GM12878 (cell line): Measurements from ENCODE around the gene CLEC5A. TPM values are rescaled to one million over a fixed set of nuclear protein-coding genes. Genes with fewer than 3 reads are reported as not detected.

ENCODE experiments used
- ATAC-seq: fragments of 200-7000 bp; cut with Tn5 transposase; 3 replicates; pipeline ENCODE4 v1.9.1; 2020; ENCODE audit warnings: mild to moderate bottlenecking, moderate library complexity
- BruUV-seq: library from RNA; stranded (reverse); fragments of 400-500 nt; replicated peaks from 2 replicates; lab custom pipeline; 2021; lab: Mats Ljungman, UMichigan
- CTCF ChIA-PET: fragments of 300-600 bp; sonication (Branson Sonifier 250); formaldehyde crosslinking; extraction: SDS; loops from one replicate; lab custom pipeline; 2021; ENCODE audit warnings: inconsistent platforms; lab: Yijun Ruan, JAX
- POLR2A ChIA-PET: fragments of 350-600 bp; formaldehyde crosslinking; extraction: SDS; loops from one replicate; lab custom pipeline; 2021; ENCODE audit warnings: inconsistent platforms; lab: Charles Lee
- RAD21 ChIA-PET: fragments of 300-600 bp; sonication (Branson Sonifier 250); formaldehyde crosslinking; loops from one replicate; lab custom pipeline; 2023; ENCODE audit warnings: antibody characterized with exemption; ENCODE audit not compliant: unreplicated experiment; lab: Charles Lee
- SMC1A ChIA-PET: fragments of 300-600 bp; sonication (Branson Sonifier 250); formaldehyde crosslinking; loops from one replicate; lab custom pipeline; 2023; ENCODE audit not compliant: unreplicated experiment, uncharacterized antibody; lab: Charles Lee
- DNase-seq: peaks from one replicate; pipeline ENCODE4 v3.0.0-alpha.2; 2011; ENCODE audit warnings: low read depth, low spot score
- FAIRE-seq: peaks from 3 replicates; lab custom pipeline; 2011; peaks lifted over from hg19 to GRCh38; lab: Jason Lieb, UNC
- H2AFZ ChIP-seq: 2 replicates; pipeline ENCODE4 v1.6.0; 2011; ENCODE audit warnings: low read depth, low read length, control low read depth; ENCODE audit not compliant: control insufficient read depth
- H3K27ac ChIP-seq: 2 replicates; pipeline ENCODE4 v1.5.1; 2011; ENCODE audit warnings: control low read depth; ENCODE audit not compliant: control insufficient read depth, insufficient read depth
- H3K27me3 ChIP-seq, 2 experiments: replicated peaks in 1 of 2; 2 replicates each; pipeline versions ENCODE4 v1.6.0 to v1.6.1; 2011; ENCODE audit warnings: low read length in 1 of 2; ENCODE audit not compliant: control insufficient read depth in 2 of 2, insufficient read depth in 2 of 2
- H3K36me3 ChIP-seq, 2 experiments: 2 replicates each; pipeline ENCODE4 v1.5.1; 2011; ENCODE audit warnings: low read length in 1 of 2; ENCODE audit not compliant: control insufficient read depth in 2 of 2, insufficient read depth in 2 of 2
- H3K4me1 ChIP-seq: 2 replicates; pipeline ENCODE4 v1.6.1; 2011; ENCODE audit warnings: mild to moderate bottlenecking, low read length, moderate library complexity, mixed read lengths; ENCODE audit not compliant: control insufficient read depth, insufficient read depth
- H3K4me2 ChIP-seq: 2 replicates; pipeline ENCODE4 v1.6.0; 2011; ENCODE audit warnings: control low read depth; ENCODE audit not compliant: control insufficient read depth, insufficient read depth
- H3K4me3 ChIP-seq: fragments of 200-600 bp; sonication (generic); 2 replicates; pipeline ENCODE4 v1.5.1; 2016
- H3K79me2 ChIP-seq: 2 replicates; pipeline ENCODE4 v1.6.0; 2011; ENCODE audit warnings: low read length; ENCODE audit not compliant: control insufficient read depth, insufficient read depth
- H3K9ac ChIP-seq: 2 replicates; pipeline ENCODE4 v1.8.0; 2011; ENCODE audit warnings: low read length, control low read depth, mixed read lengths; ENCODE audit not compliant: control insufficient read depth, insufficient read depth
- H3K9me3 ChIP-seq: replicated peaks from 3 replicates; pipeline ENCODE4 v1.5.1; 2011; ENCODE audit warnings: mild to moderate bottlenecking, low read length; ENCODE audit not compliant: control insufficient read depth, insufficient read depth
- H4K20me1 ChIP-seq: 2 replicates; pipeline ENCODE4 v1.6.0; 2011; ENCODE audit not compliant: control insufficient read depth, insufficient read depth
- BMI1 ChIP-seq: fragments of 450-650 bp; IDR thresholded peaks from 2 replicates; pipeline ENCODE4 v1.6.1; 2016; ENCODE audit warnings: mild to moderate bottlenecking, moderate library complexity, borderline replicate concordance
- CBX3 ChIP-seq: fragments of 200-600 bp; sonication (generic); IDR thresholded peaks from 2 replicates; pipeline ENCODE4 v1.6.1; 2016; ENCODE audit warnings: low read depth, borderline replicate concordance
- CREM ChIP-seq: IDR thresholded peaks from 2 replicates; pipeline ENCODE4 v1.6.1; 2014; ENCODE audit warnings: antibody characterized with exemption, low read depth
- DPF2 ChIP-seq: fragments of 450-650 bp; IDR thresholded peaks from 2 replicates; pipeline ENCODE4 v1.6.1; 2017; ENCODE audit warnings: mild to moderate bottlenecking
- EED ChIP-seq: sonication (generic); IDR thresholded peaks from 2 replicates; pipeline ENCODE4 v1.6.1; 2016; ENCODE audit warnings: antibody characterized with exemption, low read depth
- EP300 ChIP-seq, 2 experiments: fragments of 150-350 bp in 1 of 2; IDR thresholded peaks; 2 replicates each; pipeline ENCODE4 v1.6.1; 2011 to 2012; ENCODE audit warnings: low read depth in 2 of 2, low read length in 2 of 2, borderline replicate concordance in 1 of 2, improper control_type of control experiment in 1 of 2, inconsistent platforms in 1 of 2; ENCODE audit not compliant: control insufficient read depth in 1 of 2
- NR2C2 ChIP-seq: IDR thresholded peaks from 2 replicates; pipeline ENCODE4 v1.6.1; 2011; ENCODE audit warnings: borderline replicate concordance, low read depth; ENCODE audit not compliant: control insufficient read depth, insufficient read length
- PAX8 ChIP-seq: fragments of 450-650 bp; IDR thresholded peaks from 2 replicates; pipeline ENCODE4 v1.6.1; 2017; ENCODE audit warnings: mild to moderate bottlenecking, moderate library complexity
- RCOR1 ChIP-seq: conservative IDR thresholded peaks from 2 replicates; pipeline ENCODE4 v1.6.1; 2012; ENCODE audit warnings: low read depth, low read length, improper control_type of control experiment
- RELA ChIP-seq: fragments of 450-650 bp; IDR thresholded peaks from 2 replicates; pipeline ENCODE4 v1.8.0; 2014; ENCODE audit warnings: borderline replicate concordance; ENCODE audit not compliant: partially characterized antibody
- STAT1 ChIP-seq: fragments of 450-650 bp; conservative IDR thresholded peaks from 2 replicates; pipeline ENCODE4 v1.6.1; 2014; ENCODE audit warnings: antibody characterized with exemption, mild to moderate bottlenecking
- TCF7 ChIP-seq: IDR thresholded peaks from 2 replicates; pipeline ENCODE4 v1.6.1; 2014; ENCODE audit warnings: antibody characterized with exemption, borderline replicate concordance
- ZNF384 ChIP-seq: IDR thresholded peaks from 2 replicates; pipeline ENCODE4 v1.6.1; 2012; ENCODE audit warnings: low read depth, mild to moderate bottlenecking, low read length, improper control_type of control experiment, borderline replicate concordance
- WGBS: methylation state at CpG from one replicate; pipeline ENCODE4 v1.1.6; 2016; ENCODE audit warnings: low lambda C conversion rate; ENCODE audit not compliant: insufficient replicate concordance, insufficient coverage; ENCODE audit errors: missing lambda C conversion rate; 5-methylcytosine and 5-hydroxymethylcytosine counted together
- in situ Hi-C: fragments of 300-500 bp; cut with MboI; formaldehyde crosslinking; loops from 9 replicates; pipeline ENCODE4 v1.14.3; 2018; ENCODE audit warnings: mixed read lengths
- intact Hi-C: fragments of 100-400 bp; cut with micrococcal nuclease; formaldehyde crosslinking; loops from one replicate; pipeline ENCODE4 v1.14.2; 2022; ENCODE audit not compliant: unreplicated experiment
- polyA plus RNA-seq, 11 experiments: library from polyadenylated mRNA; depleted of rRNA in 4 of 11; unstranded in 6 of 11; stranded (reverse) in 5 of 11; fragments of >200 nt; fragmentation: Nextera tagmentation in 4 of 11; fragmentation: Illumina TruSeq in 1 of 11; extraction: Ambion mirVana in 4 of 11; extraction: Trizol in 1 of 11; gene quantifications; 1 replicate in 1 of 11; 2 replicates in 10 of 11; pipeline versions ENCODE4 v1.2.1 to v1.2.3, GENCODE V29; 2011 to 2016; ENCODE audit warnings: inconsistent platforms in 2 of 11, missing spikeins in 2 of 11, low read depth in 1 of 11
- total RNA-seq, 4 experiments: library from RNA; depleted of rRNA in 3 of 4; stranded (reverse); fragments of >200 nt in 3 of 4; fragmentation: Illumina TruSeq in 1 of 4; extraction: Trizol in 1 of 4; gene quantifications; 2 replicates each; pipeline versions ENCODE4 v1.2.1 to v1.2.3, GENCODE V29; 2013 to 2021
- TF ChIP-seq, protein P1 (sequence below): fragments of 150-350 bp; IDR thresholded peaks from 2 replicates; pipeline ENCODE4 v1.6.1; 2014; ENCODE audit warnings: mild to moderate bottlenecking, low read depth, low read length
- TF ChIP-seq, protein P2 (sequence below): fragments of 450-650 bp; formaldehyde crosslinking; IDR thresholded peaks from 2 replicates; pipeline ENCODE4 v1.5.0; 2022; ENCODE audit warnings: mild to moderate bottlenecking, missing genetic modification characterization

Gene CLEC5A
- total and polyA plus RNA-seq, 10 of the 15 experiments (the other 5 are each of a cell fraction or from before 2014, with no cell fraction given) = not detected

DNA sequence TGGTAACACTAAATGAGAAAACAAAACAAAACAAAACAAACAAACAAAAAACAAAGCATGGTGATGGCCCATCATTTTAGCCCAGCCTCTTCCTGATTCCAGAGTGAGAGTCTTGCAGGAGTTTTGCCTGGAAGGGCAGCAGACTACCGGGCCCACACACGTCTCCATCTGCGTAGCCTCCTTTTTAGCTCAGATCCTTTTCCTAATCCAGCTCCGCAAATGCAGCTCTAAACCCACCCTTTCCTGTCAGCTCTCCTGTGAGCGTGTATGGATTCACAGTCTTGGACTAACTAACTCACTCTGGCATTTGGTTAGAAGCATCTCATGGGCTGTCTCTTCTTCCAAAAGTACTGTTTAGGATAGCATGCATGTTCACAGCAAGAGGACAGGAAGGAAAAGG, 16.6 kb downstream of the CLEC5A start:
- no peaks in the 10 kb centered on the region for H3K4me1 ChIP-seq
- no peaks in the 10 kb centered on the region for H3K36me3 ChIP-seq
- BruUV-seq = no TSS peak
- DNase-seq = no peak
- ChIA-PET POLR2A (no interaction called here), CTCF (interaction anchor here (0.6 to 0.7 kb wide), 2 partner anchors 224 to 1041 kb away, joined by 3 read pairs; no protein-coding TSS in a partner anchor), SMC1A (no interaction called here), RAD21 (no interaction called here)
- H3K9me3 ChIP-seq = no peaks in the 10 kb centered on the region
- WGBS = 43% methylated on average over 5 of the region's 5 CpGs
- ATAC-seq = no peak
- H3K4me2 ChIP-seq = no peak overlapping the region
- intact Hi-C loops (no loop called here), in situ Hi-C loops (no loop called here)
- H3K27me3 ChIP-seq = no peaks in the 10 kb centered on the region
- no peak overlapping the region for H3K27ac ChIP-seq
- no peak overlapping the region for H3K9ac ChIP-seq
- TF ChIP-seq CREM = no peak
- no peak for TF ChIP-seq STAT1
- TF ChIP-seq ZNF384 = no peak
- TF ChIP-seq PAX8 = no peak
- no peak for TF ChIP-seq RCOR1
- no peak for TF ChIP-seq CBX3
- TF ChIP-seq TCF7 = no peak
- no peak for TF ChIP-seq DPF2
- TF ChIP-seq, protein P1, sequence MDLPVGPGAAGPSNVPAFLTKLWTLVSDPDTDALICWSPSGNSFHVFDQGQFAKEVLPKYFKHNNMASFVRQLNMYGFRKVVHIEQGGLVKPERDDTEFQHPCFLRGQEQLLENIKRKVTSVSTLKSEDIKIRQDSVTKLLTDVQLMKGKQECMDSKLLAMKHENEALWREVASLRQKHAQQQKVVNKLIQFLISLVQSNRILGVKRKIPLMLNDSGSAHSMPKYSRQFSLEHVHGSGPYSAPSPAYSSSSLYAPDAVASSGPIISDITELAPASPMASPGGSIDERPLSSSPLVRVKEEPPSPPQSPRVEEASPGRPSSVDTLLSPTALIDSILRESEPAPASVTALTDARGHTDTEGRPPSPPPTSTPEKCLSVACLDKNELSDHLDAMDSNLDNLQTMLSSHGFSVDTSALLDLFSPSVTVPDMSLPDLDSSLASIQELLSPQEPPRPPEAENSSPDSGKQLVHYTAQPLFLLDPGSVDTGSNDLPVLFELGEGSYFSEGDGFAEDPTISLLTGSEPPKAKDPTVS = no peak
- TF ChIP-seq EP300 (IDR thresholded peaks at IDR 0.05; ENCODE audit: borderline replicate concordance in 1 of 2, control insufficient read depth in 1 of 2, low read depth in 2 of 2, low read length in 2 of 2) = no peak
- no peak for TF ChIP-seq EED
- TF ChIP-seq, protein P2, sequence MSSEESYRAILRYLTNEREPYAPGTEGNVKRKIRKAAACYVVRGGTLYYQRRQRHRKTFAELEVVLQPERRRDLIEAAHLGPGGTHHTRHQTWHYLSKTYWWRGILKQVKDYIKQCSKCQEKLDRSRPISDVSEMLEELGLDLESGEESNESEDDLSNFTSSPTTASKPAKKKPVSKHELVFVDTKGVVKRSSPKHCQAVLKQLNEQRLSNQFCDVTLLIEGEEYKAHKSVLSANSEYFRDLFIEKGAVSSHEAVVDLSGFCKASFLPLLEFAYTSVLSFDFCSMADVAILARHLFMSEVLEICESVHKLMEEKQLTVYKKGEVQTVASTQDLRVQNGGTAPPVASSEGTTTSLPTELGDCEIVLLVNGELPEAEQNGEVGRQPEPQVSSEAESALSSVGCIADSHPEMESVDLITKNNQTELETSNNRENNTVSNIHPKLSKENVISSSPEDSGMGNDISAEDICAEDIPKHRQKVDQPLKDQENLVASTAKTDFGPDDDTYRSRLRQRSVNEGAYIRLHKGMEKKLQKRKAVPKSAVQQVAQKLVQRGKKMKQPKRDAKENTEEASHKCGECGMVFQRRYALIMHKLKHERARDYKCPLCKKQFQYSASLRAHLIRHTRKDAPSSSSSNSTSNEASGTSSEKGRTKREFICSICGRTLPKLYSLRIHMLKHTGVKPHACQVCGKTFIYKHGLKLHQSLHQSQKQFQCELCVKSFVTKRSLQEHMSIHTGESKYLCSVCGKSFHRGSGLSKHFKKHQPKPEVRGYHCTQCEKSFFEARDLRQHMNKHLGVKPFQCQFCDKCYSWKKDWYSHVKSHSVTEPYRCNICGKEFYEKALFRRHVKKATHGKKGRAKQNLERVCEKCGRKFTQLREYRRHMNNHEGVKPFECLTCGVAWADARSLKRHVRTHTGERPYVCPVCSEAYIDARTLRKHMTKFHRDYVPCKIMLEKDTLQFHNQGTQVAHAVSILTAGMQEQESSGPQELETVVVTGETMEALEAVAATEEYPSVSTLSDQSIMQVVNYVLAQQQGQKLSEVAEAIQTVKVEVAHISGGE = no peak
- TF ChIP-seq BMI1 = no peak
- no peak for TF ChIP-seq RELA
- TF ChIP-seq NR2C2 = no peak
- H2AFZ ChIP-seq = no peak overlapping the region
- H3K4me3 ChIP-seq = no peak overlapping the region
- no peaks in the 10 kb centered on the region for H3K79me2 ChIP-seq
- H4K20me1 ChIP-seq = no peaks in the 10 kb centered on the region
- FAIRE-seq = no peak
